GM19025 (cell line): Measurements from ENCODE around the gene PLB1.

Source experiments
- ATAC-seq: cut with Tn5 transposase; IDR thresholded peaks from one replicate; pipeline ENCODE4 v1.9.1; 2021; ENCODE audit warnings: mild to moderate bottlenecking, low read depth, moderate library complexity; ENCODE audit not compliant: unreplicated experiment

PLB1 gene

DNA sequence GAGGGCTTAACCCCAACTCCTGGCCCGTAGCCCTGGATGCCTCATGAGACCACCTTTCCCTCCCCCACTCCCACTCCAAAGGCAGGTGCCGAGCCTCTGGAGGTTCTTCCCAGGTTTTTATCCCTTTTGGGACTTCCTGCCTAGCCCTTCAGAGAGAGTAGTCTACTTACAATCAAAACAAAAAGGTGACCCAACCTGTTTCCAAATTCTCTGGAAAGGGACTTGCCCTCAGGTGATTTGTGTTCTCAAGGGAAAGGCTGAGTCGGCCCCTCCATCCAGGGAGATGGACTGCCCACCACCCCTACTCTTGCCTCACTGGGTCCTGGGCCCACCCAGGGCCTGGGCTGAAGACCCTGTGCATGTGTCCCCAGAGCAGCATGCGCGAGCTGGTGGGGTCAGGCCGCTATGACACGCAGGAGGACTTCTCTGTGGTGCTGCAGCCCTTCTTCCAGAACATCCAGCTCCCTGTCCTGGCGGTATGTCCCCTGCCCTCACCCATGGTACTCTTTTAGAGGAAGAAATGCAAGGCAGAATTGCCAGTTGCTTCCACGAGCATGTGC is 108.5 kb downstream of the PLB1 start:
- ATAC-seq: no peak

- ATAC-seq: no peak
These were observed 111.2 kb downstream of the PLB1 start for GRCh38 chr2:28606986-28607441.

GRCh38 chr2:28607730-28608499 is 112.1 kb downstream of the PLB1 start:
- ATAC-seq: no peak

DNA sequence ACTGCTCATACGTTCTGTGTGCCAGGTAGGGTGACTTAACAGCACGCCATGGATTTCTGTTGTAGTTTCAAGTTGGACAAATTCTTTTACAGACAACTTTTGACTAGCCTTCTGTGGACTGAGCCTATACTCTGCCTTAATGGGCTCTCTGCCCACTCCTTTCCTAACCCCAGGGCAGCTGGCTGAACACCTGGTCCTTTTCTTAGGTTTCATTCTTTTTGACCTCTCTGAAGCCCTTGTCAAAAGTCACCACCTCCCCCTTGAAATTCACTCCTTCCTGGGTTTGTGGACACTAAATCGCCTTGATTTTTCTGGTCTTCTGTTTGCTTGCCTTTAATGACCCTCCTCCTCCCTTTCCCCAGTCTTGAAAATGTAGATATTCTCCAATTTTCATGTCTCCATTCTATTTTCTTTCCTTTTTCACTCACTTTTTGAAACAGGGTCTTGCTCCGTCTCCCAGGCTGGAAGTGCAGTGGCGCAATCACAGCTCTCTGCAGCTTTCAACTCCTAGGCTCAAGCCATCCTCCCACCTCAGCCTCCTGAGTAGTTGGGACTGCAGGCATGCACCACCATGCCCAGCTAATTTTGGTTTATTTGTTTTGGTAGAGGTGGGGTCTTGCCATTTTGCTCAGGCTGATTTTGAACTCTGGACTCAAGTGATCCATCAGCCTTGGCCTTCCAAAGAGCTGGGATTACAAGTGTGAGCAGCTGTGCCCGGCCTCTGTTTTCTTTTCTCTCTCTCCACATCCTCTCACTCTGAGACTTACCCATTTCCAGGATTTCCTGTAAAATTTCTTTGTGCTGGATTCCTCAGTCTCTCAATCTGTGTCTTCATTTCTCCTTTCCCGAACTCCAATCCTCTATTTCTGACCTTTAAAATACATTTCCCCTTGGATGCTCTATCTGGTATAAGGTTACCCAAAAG is 112.9 kb downstream of the PLB1 start:
- ATAC-seq: no peak

DNA sequence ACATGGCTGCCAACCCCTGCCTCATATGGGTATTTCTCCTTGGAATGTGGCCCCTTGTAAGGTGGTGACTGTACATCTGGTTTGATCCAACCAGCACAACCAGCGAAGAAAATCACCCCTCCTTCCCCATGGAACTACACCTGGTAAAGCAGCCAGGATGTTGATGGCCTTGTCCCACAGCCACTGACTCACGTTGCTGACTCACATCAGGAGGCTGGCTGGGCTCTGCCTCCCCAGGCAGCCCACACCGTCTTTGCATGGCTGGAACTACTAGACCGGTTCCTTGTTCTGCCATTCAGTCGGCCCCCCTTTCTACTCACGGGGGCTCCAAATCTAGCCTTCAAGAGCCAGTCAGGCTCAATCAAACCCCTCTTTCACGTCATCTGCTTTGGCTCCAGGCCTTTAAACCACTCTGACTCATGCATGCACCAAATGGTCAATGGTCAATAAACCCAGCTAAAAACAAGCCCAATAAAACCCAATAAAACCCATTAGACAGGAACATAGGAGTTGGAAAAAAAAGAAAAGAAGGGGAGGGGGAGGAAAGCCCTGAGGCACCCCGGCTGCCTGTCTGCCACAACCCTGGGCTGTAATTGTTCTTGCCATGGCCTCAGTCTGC is 114.8 kb downstream of the PLB1 start:
- no peak for ATAC-seq

GRCh38 chr2:28612131-28612812 is 116.4 kb downstream of the PLB1 start:
- ATAC-seq: no peak

DNA sequence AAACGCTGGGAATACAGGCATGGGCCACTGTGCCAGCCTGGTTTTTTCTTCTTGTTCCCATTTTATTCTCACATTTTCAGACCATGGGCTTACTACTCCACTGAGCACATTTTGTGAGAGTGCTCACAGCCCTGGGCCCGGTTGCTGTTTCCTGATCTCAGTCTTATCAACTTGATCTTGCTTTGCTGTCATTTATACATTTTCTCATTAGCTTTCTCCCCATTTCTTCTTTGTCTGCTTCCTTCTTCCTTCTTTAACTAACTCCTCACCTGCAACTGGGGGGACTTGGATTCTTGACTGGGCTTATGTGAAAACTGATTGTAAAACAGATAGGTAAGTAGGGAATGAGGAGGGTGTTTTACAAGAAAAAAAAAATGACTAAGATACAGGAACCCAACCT is 117.3 kb downstream of the PLB1 start:
- no peak for ATAC-seq

GRCh38 chr2:28613633-28614501 is 118.0 kb downstream of the PLB1 start:
- ATAC-seq: no peak

DNA sequence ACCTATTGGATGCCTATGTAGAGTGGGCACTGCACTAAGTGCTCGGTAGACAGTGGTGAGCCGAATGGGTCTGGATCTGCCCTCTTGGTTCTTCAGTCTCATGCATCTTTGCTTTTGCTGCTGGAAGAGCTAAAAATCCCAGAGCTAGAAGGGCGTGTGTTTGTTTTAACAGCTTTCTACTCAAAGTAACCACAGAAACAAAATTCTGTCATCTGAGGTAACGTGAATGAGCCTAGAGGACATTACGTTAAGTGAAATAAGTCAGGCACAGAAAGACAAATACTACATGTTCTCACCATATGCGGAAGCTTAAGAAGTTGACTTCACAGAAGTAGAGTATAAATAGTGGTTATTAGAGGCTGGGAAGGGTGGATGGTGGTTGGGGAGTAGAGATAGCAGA is 119.8 kb downstream of the PLB1 start:
- no peak for ATAC-seq

GRCh38 chr2:28616396-28616999 is 120.6 kb downstream of the PLB1 start:
- ATAC-seq: no peak

- ATAC-seq: no peak
These were observed 121.8 kb downstream of the PLB1 start for GRCh38 chr2:28617502-28618184.

DNA sequence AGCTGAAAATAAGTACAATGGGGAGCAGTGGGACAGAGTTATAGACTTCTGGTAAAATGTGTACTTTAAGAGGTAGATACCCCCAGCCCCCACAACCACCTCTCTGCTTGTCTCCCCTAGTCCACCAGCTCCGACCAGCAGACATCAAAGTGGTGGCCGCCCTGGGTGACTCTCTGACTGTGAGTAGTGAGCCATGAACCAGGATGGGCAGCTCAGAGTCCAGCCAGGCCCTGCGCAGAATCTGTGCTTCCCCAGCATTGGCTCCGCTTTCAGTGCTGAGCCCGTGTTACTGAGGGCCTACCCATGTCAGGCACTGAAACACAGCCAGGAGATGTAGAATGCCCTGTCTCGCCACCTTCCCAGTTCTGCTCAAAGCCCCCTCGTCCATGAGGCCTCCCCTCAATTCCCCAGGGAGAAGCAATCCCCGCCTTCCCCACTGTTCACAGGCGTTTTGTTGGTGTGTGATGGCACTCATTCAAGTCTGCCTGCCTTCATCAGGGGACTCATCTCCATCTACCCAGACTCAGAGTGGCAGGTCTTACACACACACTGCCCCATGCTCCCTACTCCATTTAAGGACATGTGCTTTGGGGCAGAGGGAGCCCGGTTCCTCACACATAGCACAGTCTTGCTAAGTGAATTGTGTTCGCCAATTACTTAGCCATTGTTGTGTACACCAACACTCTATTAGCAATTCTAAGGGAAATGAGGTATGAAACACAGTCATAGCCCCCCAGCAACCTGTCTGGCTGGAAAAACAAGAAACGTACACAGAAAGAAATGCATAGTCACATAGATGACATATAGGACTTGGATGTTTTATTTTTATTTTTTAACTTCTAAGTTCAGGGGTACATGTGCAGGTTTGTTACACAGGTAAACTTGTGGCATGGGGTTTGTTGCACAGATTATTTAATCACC is 122.6 kb downstream of the PLB1 start:
- ATAC-seq: no peak

GRCh38 chr2:28619213-28620196 is 123.6 kb downstream of the PLB1 start:
- ATAC-seq: no peak

DNA sequence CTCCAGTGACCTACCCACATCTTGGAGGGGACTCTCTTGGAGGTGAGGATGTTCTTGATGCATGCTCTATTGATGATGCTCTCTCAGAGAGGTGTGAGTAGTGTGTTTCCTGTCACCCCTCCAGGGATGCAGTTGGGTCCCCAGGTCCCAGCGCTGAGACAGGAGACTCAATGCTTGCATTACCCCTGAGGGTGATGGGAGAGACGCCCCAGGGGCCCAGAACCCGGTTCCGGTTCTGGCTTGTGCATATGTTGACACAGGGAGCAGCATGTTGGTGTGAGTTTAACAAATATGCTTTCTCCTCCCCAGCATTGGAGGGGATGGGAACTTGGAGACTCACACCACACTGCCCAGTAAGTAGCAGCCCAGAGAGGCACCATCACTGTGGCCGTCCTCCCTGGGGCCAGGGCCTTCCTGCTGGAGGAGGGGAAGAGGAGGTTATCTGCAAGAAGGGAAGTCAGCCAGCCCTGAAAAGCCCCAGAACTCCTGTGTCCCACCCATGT is 124.5 kb downstream of the PLB1 start:
- ATAC-seq: no peak

DNA sequence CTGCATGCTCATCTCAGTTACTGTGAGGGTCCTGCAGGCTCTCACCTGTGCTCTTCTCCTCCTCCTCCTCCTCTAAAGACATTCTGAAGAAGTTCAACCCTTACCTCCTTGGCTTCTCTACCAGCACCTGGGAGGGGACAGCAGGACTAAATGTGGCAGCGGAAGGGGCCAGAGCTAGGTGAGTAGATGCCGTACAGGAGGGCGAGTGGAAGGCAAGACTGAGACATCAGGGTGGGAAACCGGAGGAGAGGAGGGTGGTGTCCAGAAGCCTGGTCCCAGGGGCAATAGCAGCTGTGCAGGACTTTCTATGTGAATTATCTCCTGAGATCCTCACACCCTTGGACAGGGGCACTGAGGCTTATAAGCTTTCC is 124.9 kb downstream of the PLB1 start:
- no peak for ATAC-seq
